Measurements from ENCODE around the gene KCNA10. TPM values are rescaled to one million over a fixed set of nuclear protein-coding genes. Genes with fewer than 3 reads are reported as not detected.

KCNA10 gene
- total RNA-seq, 1 donor from 2014 or later = not detected

DNA sequence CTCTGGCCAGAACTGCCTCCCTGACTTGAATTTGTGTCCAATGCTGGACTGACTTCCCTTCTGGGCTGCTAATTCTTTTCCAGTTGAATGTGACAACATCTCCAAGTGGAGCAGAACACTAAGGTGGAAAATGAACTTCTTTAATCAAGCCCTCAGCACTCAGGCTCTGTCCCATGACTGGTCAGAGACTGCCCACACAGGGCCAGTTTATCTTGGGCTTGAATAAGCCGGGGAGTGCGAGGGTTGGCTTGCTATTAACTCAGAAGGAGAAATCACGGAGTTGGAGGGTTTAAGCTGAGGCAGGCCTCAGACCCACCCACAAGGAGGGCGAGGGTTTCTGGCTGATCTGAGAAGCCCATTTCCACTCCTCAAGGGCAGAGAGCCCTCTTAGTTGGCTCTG lies 12.4 kb downstream of the KCNA10 start:
- TF ChIP-seq, protein P1, sequence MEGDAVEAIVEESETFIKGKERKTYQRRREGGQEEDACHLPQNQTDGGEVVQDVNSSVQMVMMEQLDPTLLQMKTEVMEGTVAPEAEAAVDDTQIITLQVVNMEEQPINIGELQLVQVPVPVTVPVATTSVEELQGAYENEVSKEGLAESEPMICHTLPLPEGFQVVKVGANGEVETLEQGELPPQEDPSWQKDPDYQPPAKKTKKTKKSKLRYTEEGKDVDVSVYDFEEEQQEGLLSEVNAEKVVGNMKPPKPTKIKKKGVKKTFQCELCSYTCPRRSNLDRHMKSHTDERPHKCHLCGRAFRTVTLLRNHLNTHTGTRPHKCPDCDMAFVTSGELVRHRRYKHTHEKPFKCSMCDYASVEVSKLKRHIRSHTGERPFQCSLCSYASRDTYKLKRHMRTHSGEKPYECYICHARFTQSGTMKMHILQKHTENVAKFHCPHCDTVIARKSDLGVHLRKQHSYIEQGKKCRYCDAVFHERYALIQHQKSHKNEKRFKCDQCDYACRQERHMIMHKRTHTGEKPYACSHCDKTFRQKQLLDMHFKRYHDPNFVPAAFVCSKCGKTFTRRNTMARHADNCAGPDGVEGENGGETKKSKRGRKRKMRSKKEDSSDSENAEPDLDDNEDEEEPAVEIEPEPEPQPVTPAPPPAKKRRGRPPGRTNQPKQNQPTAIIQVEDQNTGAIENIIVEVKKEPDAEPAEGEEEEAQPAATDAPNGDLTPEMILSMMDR (conservative IDR thresholded peaks at IDR 0.05) = no peak
- H3K27me3 Mint-ChIP-seq = peaks cover 13% of the 10 kb centered on the region
- no peak for DNase-seq (ENCODE audit: extremely low spot score, unreplicated experiment)
- no peak overlapping the region for H3K4me3 Mint-ChIP-seq
- H3K4me1 Mint-ChIP-seq (ENCODE audit: unreplicated experiment) = peaks cover 6% of the 10 kb centered on the region
- H3K9me3 Mint-ChIP-seq = no peaks in the 10 kb centered on the region
- no peak overlapping the region for H3K27ac Mint-ChIP-seq
- H3K36me3 Mint-ChIP-seq = no peaks in the 10 kb centered on the region

DNA sequence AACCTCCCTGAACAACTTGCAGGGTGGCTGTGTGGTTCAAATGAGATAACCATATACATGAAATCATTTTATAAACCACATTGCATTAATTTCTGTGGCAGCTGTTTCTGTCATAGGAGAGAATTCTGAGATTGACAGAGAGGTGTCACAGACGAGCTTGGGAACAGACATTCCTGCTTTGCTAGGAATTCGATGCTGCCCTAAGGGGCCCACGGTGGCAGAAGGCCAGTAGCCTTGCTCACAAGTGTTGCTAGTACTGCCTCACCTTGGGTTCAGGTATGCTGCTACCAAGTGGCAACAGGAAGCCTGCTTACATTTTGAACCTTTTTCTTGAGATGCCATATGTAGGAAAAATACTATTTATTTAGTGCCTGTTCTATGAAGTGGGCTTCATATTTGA lies 13.4 kb downstream of the KCNA10 start:
- no peaks in the 10 kb centered on the region for H3K36me3 Mint-ChIP-seq
- no peak overlapping the region for H3K4me3 Mint-ChIP-seq
- H3K27ac Mint-ChIP-seq = no peak overlapping the region
- DNase-seq (ENCODE audit: extremely low spot score, unreplicated experiment) = no peak
- peaks cover 13% of the 10 kb centered on the region for H3K27me3 Mint-ChIP-seq
- TF ChIP-seq, protein P1 (conservative IDR thresholded peaks at IDR 0.05) = no peak
- H3K9me3 Mint-ChIP-seq = no peaks in the 10 kb centered on the region
- peaks cover 6% of the 10 kb centered on the region for H3K4me1 Mint-ChIP-seq (ENCODE audit: unreplicated experiment)

GRCh38 chr1:110504226-110504625 lies 14.7 kb downstream of the KCNA10 start:
- TF ChIP-seq, protein P1 (conservative IDR thresholded peaks at IDR 0.05) = no peak
- Mint-ChIP-seq H3K36me3 (no peaks in the 10 kb centered on the region), H3K4me1 (ENCODE audit: unreplicated experiment) (peaks cover 6% of the 10 kb centered on the region), H3K27me3 (peaks cover 17% of the 10 kb centered on the region), H3K27ac (no peak overlapping the region), H3K4me3 (no peak overlapping the region), H3K9me3 (no peaks in the 10 kb centered on the region)
- DNase-seq (ENCODE audit: extremely low spot score, unreplicated experiment) = no peak

GRCh38 chr1:110503471-110503870 lies 15.5 kb downstream of the KCNA10 start:
- TF ChIP-seq, protein P1 (conservative IDR thresholded peaks at IDR 0.05) = no peak
- Mint-ChIP-seq H3K27ac (no peak overlapping the region), H3K9me3 (no peaks in the 10 kb centered on the region), H3K4me1 (ENCODE audit: unreplicated experiment) (peaks cover 6% of the 10 kb centered on the region), H3K36me3 (no peaks in the 10 kb centered on the region), H3K27me3 (peaks cover 17% of the 10 kb centered on the region), H3K4me3 (no peak overlapping the region)
- DNase-seq (ENCODE audit: extremely low spot score, unreplicated experiment) = no peak

- no peak overlapping the region for H3K4me3 Mint-ChIP-seq
- no peaks in the 10 kb centered on the region for H3K9me3 Mint-ChIP-seq
- H3K27me3 Mint-ChIP-seq = peaks cover 17% of the 10 kb centered on the region
- no peaks in the 10 kb centered on the region for H3K36me3 Mint-ChIP-seq
- no peak overlapping the region for H3K27ac Mint-ChIP-seq
- no peak for DNase-seq (ENCODE audit: extremely low spot score, unreplicated experiment)
- H3K4me1 Mint-ChIP-seq (ENCODE audit: unreplicated experiment) = peaks cover under 1% of the 10 kb centered on the region
- TF ChIP-seq, protein P1 (conservative IDR thresholded peaks at IDR 0.05) = no peak
Measured at GRCh38 chr1:110502402-110503151, 16.4 kb downstream of the KCNA10 start.
